ENCODE results near the gene CIAO1. TPM values are rescaled to one million over a fixed set of nuclear protein-coding genes. Genes with fewer than 3 reads are reported as not detected.
A peak's percentile ranks its signal among the peaks of the same experiment; 100 is the strongest.

CIAO1 gene
- total RNA-seq, 1 donor from 2014 or later, result 55.9 TPM

GRCh38 chr2:96305091-96305978 lies 39.3 kb downstream of the CIAO1 start, which contains the start of gene SNRNP200:
SNRNP200 (minus strand) TSS chr2:96305546; CDS start chr2:96305437, 109 bp downstream.
- Mint-ChIP-seq H3K9me3 (no peaks in the 10 kb centered on the region), H3K4me3 (peak within 1 kb of the TSS; percentile 100), H3K36me3 (peaks cover 29% of the 10 kb centered on the region), H3K27ac (peak within 1 kb of the TSS; percentile 99), H3K4me1 (peaks cover 25% of the 10 kb centered on the region), H3K27me3 (ENCODE audit: insufficient read depth, low read depth) (peaks cover 2% of the 10 kb centered on the region)
- peaks cover 8% of the 10 kb centered on the region for H3F3A ChIP-seq (ENCODE audit: low read depth)
- no peaks in the 10 kb centered on the region for H3K9me3 ChIP-seq (ENCODE audit: low read depth)
- peak within 1 kb of the TSS; percentile 85 for H2AFZ ChIP-seq (replicated peaks)
- H3K4me1 ChIP-seq, result peaks cover 16% of the 10 kb centered on the region
- H3K36me3 ChIP-seq, result peaks cover 19% of the 10 kb centered on the region
- peaks cover 27% of the 10 kb centered on the region for H4K20me1 ChIP-seq (ENCODE audit: low read depth)
- peak within 1 kb of the TSS; percentile 62 for H3K27ac ChIP-seq
- TF ChIP-seq EZH2 (IDR thresholded peaks at IDR 0.05) (no peak), EZH2phosphoT487 (IDR thresholded peaks at IDR 0.05) (no peak), CTCF (IDR thresholded peaks at IDR 0.05) (no peak)
- peak within 1 kb of the TSS; percentile 85 for H3K9ac ChIP-seq
- H3K4me3 ChIP-seq, result peak within 1 kb of the TSS; percentile 94
- H3K79me2 ChIP-seq (ENCODE audit: low read depth), result peaks cover 56% of the 10 kb centered on the region
- H3K4me2 ChIP-seq, result peak within 1 kb of the TSS; percentile 85
- peak; percentile 93 for DNase-seq (ENCODE audit: low spot score)
- no peaks in the 10 kb centered on the region for H3K27me3 ChIP-seq

GRCh38 chr2:96305979-96306308 lies 39.9 kb downstream of the CIAO1 start:
- Histone ChIP-seq H3K27ac (no peak overlapping the region), H2AFZ (replicated peaks) (peak overlapping the region; percentile 85), H3K27me3 (no peaks in the 10 kb centered on the region), H3F3A (ENCODE audit: low read depth) (peaks cover 8% of the 10 kb centered on the region), H3K4me2 (peak overlapping the region; percentile 85), H3K4me1 (peaks cover 16% of the 10 kb centered on the region), H4K20me1 (ENCODE audit: low read depth) (peaks cover 27% of the 10 kb centered on the region), H3K9ac (peak overlapping the region; percentile 85), H3K9me3 (ENCODE audit: low read depth) (no peaks in the 10 kb centered on the region), H3K36me3 (peaks cover 19% of the 10 kb centered on the region), H3K4me3 (peak overlapping the region; percentile 94), H3K79me2 (ENCODE audit: low read depth) (peaks cover 54% of the 10 kb centered on the region)
- no peak for DNase-seq (ENCODE audit: low spot score)
- TF ChIP-seq CTCF (IDR thresholded peaks at IDR 0.05) (no peak), EZH2 (IDR thresholded peaks at IDR 0.05) (no peak), EZH2phosphoT487 (IDR thresholded peaks at IDR 0.05) (no peak)
- Mint-ChIP-seq H3K27ac (peak overlapping the region; percentile 99), H3K36me3 (peaks cover 27% of the 10 kb centered on the region), H3K4me1 (peaks cover 25% of the 10 kb centered on the region), H3K27me3 (ENCODE audit: insufficient read depth, low read depth) (peaks cover 2% of the 10 kb centered on the region), H3K4me3 (peak overlapping the region; percentile 100), H3K9me3 (no peaks in the 10 kb centered on the region)

GRCh38 chr2:96306370-96306769 lies 40.3 kb downstream of the CIAO1 start:
- H2AFZ ChIP-seq (replicated peaks), result no peak overlapping the region
- peaks cover 16% of the 10 kb centered on the region for H3K4me1 ChIP-seq
- peak overlapping the region; percentile 100 for H3K4me3 Mint-ChIP-seq
- H3F3A ChIP-seq (ENCODE audit: low read depth), result peaks cover 8% of the 10 kb centered on the region
- DNase-seq (ENCODE audit: low spot score), result no peak
- peak overlapping the region; percentile 99 for H3K27ac Mint-ChIP-seq
- H3K4me2 ChIP-seq, result peak overlapping the region; percentile 85
- no peak overlapping the region for H3K27ac ChIP-seq
- no peaks in the 10 kb centered on the region for H3K9me3 Mint-ChIP-seq
- H3K9ac ChIP-seq, result peak overlapping the region; percentile 85
- H3K27me3 ChIP-seq, result no peaks in the 10 kb centered on the region
- H3K79me2 ChIP-seq (ENCODE audit: low read depth), result peaks cover 50% of the 10 kb centered on the region
- peak overlapping the region; percentile 94 for H3K4me3 ChIP-seq
- peaks cover 19% of the 10 kb centered on the region for H3K36me3 ChIP-seq
- peaks cover 24% of the 10 kb centered on the region for H4K20me1 ChIP-seq (ENCODE audit: low read depth)
- H3K36me3 Mint-ChIP-seq, result peaks cover 24% of the 10 kb centered on the region
- no peaks in the 10 kb centered on the region for H3K9me3 ChIP-seq (ENCODE audit: low read depth)
- peaks cover 2% of the 10 kb centered on the region for H3K27me3 Mint-ChIP-seq (ENCODE audit: insufficient read depth, low read depth)
- TF ChIP-seq EZH2phosphoT487 (IDR thresholded peaks at IDR 0.05), result no peak
- TF ChIP-seq EZH2 (IDR thresholded peaks at IDR 0.05), result no peak
- no peak for TF ChIP-seq CTCF (IDR thresholded peaks at IDR 0.05)
- H3K4me1 Mint-ChIP-seq, result peaks cover 25% of the 10 kb centered on the region
